SU-DHL-6 (cell line): ENCODE data around the gene FYB1.

Experiments
- H2AFZ ChIP-seq: fragments of 200-600 bp; sonication (generic); 2 replicates; pipeline ENCODE4 v1.6.1; 2014; ENCODE audit warnings: low read depth, mild to moderate bottlenecking, moderate library complexity, mixed read lengths, antibody characterized with exemption, low read length; ENCODE audit not compliant: severe bottlenecking
- H3F3A ChIP-seq: fragments of 200-600 bp; shearing (Covaris generic); 2 replicates; pipeline ENCODE4 v1.6.0; 2016; ENCODE audit warnings: antibody characterized with exemption, mild to moderate bottlenecking; ENCODE audit not compliant: insufficient read depth
- H3K27ac ChIP-seq: fragments of 200-600 bp; sonication (generic); 2 replicates; pipeline ENCODE4 v1.5.1; 2016; ENCODE audit warnings: low read depth, mild to moderate bottlenecking, low read length, moderate library complexity, mixed read lengths
- H3K27me3 ChIP-seq: fragments of 200-600 bp; sonication (generic), shearing (Covaris generic); 2 replicates; pipeline ENCODE4 v1.6.0; 2014; ENCODE audit warnings: mild to moderate bottlenecking, low read length
- H3K36me3 ChIP-seq: fragments of 200-600 bp; sonication (generic); 2 replicates; pipeline ENCODE4 v1.6.1; 2014; ENCODE audit warnings: mild to moderate bottlenecking, low read length, mixed read lengths
- H3K4me2 ChIP-seq: fragments of 300-600, 200-600 bp; shearing (Covaris generic), sonication (generic); 2 replicates; pipeline ENCODE4 v1.6.0; 2014; ENCODE audit warnings: low read length, low read depth, mild to moderate bottlenecking; ENCODE audit not compliant: poor library complexity, severe bottlenecking
- H3K4me3 ChIP-seq: fragments of 200-600 bp; sonication (generic); 2 replicates; pipeline ENCODE4 v1.5.1; 2014; ENCODE audit warnings: antibody characterized with exemption, low read length, mild to moderate bottlenecking, mixed read lengths; ENCODE audit not compliant: insufficient read depth, poor library complexity, severe bottlenecking
- H3K79me2 ChIP-seq: fragments of 200-600 bp; sonication (generic); 2 replicates; pipeline ENCODE4 v1.6.1; 2014; ENCODE audit warnings: mild to moderate bottlenecking, low read length, moderate library complexity; ENCODE audit not compliant: insufficient read depth
- H3K9ac ChIP-seq: fragments of 200-600 bp; sonication (generic); 2 replicates; pipeline ENCODE4 v1.7.0; 2014; ENCODE audit warnings: mild to moderate bottlenecking, low read length
- H3K9me2 ChIP-seq: fragments of 200-600 bp; sonication (generic); replicated peaks from 2 replicates; pipeline ENCODE4 v1.6.1; 2014; ENCODE audit warnings: low read length; ENCODE audit not compliant: insufficient read depth
- H3K9me3 ChIP-seq: fragments of 200-600 bp; sonication (generic); 2 replicates; pipeline ENCODE4 v1.6.1; 2014; ENCODE audit warnings: low read length, mixed read lengths; ENCODE audit not compliant: insufficient read depth
- H4K20me1 ChIP-seq: fragments of 200-600 bp; sonication (generic); 2 replicates; pipeline ENCODE4 v1.6.1; 2014; ENCODE audit warnings: low read depth, mild to moderate bottlenecking, antibody characterized with exemption, low read length, moderate library complexity, mixed read lengths
- CTCF ChIP-seq: fragments of 200-600 bp; sonication (generic); IDR thresholded peaks from one replicate; pipeline ENCODE4 v1.5.1; 2017; ENCODE audit warnings: antibody characterized with exemption, mild to moderate bottlenecking, low read length, moderate library complexity; ENCODE audit not compliant: insufficient read depth, poor library complexity, severe bottlenecking
- EZH2phosphoT487 ChIP-seq: fragments of 200-600 bp; sonication (generic), shearing (Covaris generic); conservative IDR thresholded peaks from 2 replicates; pipeline ENCODE4 v1.6.1; 2018; ENCODE audit warnings: mild to moderate bottlenecking, antibody characterized with exemption, low read length, moderate library complexity, mixed read lengths

The FYB1 gene

GRCh38 chr5:39197556-39197955, 21.8 kb downstream of the FYB1 start:
- H3K4me3 ChIP-seq, result no peak overlapping the region
- no peak for TF ChIP-seq CTCF
- TF ChIP-seq EZH2phosphoT487, result no peak
- no peaks in the 10 kb centered on the region for H3K9me3 ChIP-seq
- no peaks in the 10 kb centered on the region for H3K79me2 ChIP-seq
- no peak overlapping the region for H3K9ac ChIP-seq
- H4K20me1 ChIP-seq, result no peaks in the 10 kb centered on the region
- H3K27ac ChIP-seq, result no peak overlapping the region
- no peaks in the 10 kb centered on the region for H3K36me3 ChIP-seq
- H2AFZ ChIP-seq, result no peak overlapping the region
- H3K4me2 ChIP-seq, result no peak overlapping the region
- H3K9me2 ChIP-seq, result no peaks in the 10 kb centered on the region
- H3K27me3 ChIP-seq, result no peaks in the 10 kb centered on the region
- no peaks in the 10 kb centered on the region for H3F3A ChIP-seq

DNA sequence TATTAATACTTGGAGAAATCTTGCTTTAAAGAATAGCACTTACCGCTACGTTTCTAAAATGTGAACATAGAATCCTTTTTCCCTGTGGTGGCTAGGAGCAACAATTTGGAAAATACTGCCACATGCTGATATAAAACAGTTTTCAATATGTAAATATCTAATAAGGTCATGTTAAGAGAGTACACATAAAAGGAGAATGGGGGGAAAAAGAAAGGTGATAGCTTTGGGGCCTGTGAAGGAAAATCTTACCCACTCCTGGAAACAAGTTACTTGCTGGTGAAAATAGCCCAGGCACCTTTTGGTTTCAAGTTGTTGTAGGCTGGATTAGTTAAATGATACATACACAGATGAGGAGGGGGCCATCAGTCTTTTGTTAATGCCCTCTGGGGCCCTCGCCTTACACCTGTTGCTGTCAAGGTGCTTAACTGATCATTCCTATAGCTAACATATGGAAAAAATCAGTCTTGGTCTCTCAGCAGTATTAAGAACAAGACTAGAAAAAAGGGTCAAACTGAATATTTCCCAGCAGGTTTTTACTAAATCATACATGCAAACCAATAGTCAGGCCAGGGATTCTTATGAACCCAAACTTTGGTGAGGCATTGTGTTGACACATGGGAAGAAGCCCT, 24.1 kb downstream of the FYB1 start:
- no peak overlapping the region for H3K4me2 ChIP-seq
- H3K9me3 ChIP-seq, result no peaks in the 10 kb centered on the region
- H3K9me2 ChIP-seq, result no peaks in the 10 kb centered on the region
- no peaks in the 10 kb centered on the region for H3K36me3 ChIP-seq
- H3K27ac ChIP-seq, result no peak overlapping the region
- H4K20me1 ChIP-seq, result no peaks in the 10 kb centered on the region
- TF ChIP-seq EZH2phosphoT487 (no peak), CTCF (no peak)
- H3K9ac ChIP-seq, result no peak overlapping the region
- H3K79me2 ChIP-seq, result no peaks in the 10 kb centered on the region
- H3F3A ChIP-seq, result no peaks in the 10 kb centered on the region
- no peak overlapping the region for H3K4me3 ChIP-seq
- H3K27me3 ChIP-seq, result no peaks in the 10 kb centered on the region
- H2AFZ ChIP-seq, result no peak overlapping the region

DNA sequence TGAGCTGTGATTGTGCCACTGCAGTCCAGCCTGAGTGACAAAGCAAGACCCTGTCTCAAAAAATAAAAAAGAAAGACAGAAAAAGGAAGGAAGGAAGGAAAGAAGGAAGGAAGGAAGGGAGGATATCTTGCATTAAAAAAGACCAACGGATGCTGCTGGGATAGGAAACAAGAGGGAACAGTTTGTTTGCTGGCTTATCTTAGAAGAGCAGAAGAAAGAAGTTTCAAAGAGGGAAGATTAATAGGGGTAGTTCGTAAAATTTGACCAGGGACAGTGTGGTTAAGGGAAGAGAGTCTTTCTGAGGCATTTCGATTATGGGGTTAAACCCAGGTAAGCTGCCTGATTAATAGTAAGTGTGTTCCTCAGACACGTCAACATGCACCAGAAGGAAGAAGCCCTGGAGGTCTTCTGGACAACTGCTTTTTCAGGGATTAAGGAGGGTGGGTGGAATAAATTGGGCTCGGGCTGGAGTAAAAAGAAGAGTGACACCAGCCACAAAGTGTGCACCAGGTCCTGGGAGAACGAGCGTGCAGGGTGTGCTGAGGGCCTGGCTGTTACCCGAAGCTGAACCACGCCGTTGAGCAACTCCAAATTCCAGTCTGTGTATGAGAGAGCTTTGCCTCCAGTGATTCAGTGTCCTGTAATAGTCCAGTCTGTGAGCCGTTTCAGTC, 24.8 kb downstream of the FYB1 start:
- no peak overlapping the region for H3K27ac ChIP-seq
- no peak overlapping the region for H3K4me2 ChIP-seq

More for the DNA sequence above, 24.8 kb downstream of the FYB1 start:
- Histone ChIP-seq H3F3A (no peaks in the 10 kb centered on the region), H2AFZ (no peak overlapping the region), H3K27me3 (no peaks in the 10 kb centered on the region), H3K9ac (no peak overlapping the region), H3K9me3 (no peaks in the 10 kb centered on the region), H4K20me1 (no peaks in the 10 kb centered on the region), H3K9me2 (no peaks in the 10 kb centered on the region), H3K36me3 (no peaks in the 10 kb centered on the region), H3K4me3 (no peak overlapping the region), H3K79me2 (no peaks in the 10 kb centered on the region)
- no peak for TF ChIP-seq CTCF
- TF ChIP-seq EZH2phosphoT487, result no peak
